CD4-positive, alpha-beta T cell (primary cell): ENCODE data around the gene DSG1. TPM values are rescaled to one million over a fixed set of nuclear protein-coding genes. Genes with fewer than 3 reads are reported as not detected.

Experiments
- ATAC-seq: fragments of 200-7000 bp; cut with Tn5 transposase; one replicate; pipeline ENCODE4 v1.10.0; 2022; ENCODE audit warnings: mild to moderate bottlenecking; ENCODE audit not compliant: poor library complexity
- CTCF ChIA-PET: fragments of 350-600 bp; sonication (Branson Sonifier 250); formaldehyde crosslinking; loops from one replicate; lab custom pipeline; 2021; ENCODE audit warnings: antibody characterized with exemption, inconsistent platforms; lab: Charles Lee
- POLR2A ChIA-PET: fragments of 350-600 bp; sonication (Branson Sonifier 250); formaldehyde crosslinking; loops from one replicate; lab custom pipeline; 2021; ENCODE audit warnings: antibody characterized with exemption, inconsistent platforms; lab: Charles Lee
- DNase-seq, 14 experiments: peaks; one replicate each; pipeline ENCODE4 v3.0.0-alpha.2; 2013 to 2020; ENCODE audit warnings: mixed read lengths in 2 of 14
- H3K27ac ChIP-seq, 2 donors: one replicate each; pipeline versions ENCODE4 v1.5.1 to v1.7.0; 2013; ENCODE audit warnings: low read length in 2 of 2, low read depth in 1 of 2, mild to moderate bottlenecking in 1 of 2
- H3K27me3 ChIP-seq, 2 experiments: 1 replicate in 1 of 2; 2 replicates in 1 of 2; pipeline versions ENCODE4 v1.6.1 to v1.7.0; 2013; ENCODE audit warnings: low read length in 2 of 2, control low read depth in 1 of 2, mild to moderate bottlenecking in 1 of 2, moderate library complexity in 1 of 2; ENCODE audit not compliant: insufficient read depth in 2 of 2, control insufficient read depth in 1 of 2
- H3K36me3 ChIP-seq: one replicate; pipeline ENCODE4 v1.6.1; 2013; ENCODE audit warnings: low read length, control low read depth; ENCODE audit not compliant: insufficient read depth
- H3K4me1 ChIP-seq: one replicate; pipeline ENCODE4 v1.6.1; 2013; ENCODE audit warnings: low read length, control low read depth; ENCODE audit not compliant: insufficient read depth
- H3K4me3 ChIP-seq: one replicate; pipeline ENCODE4 v1.5.1; 2013; ENCODE audit warnings: mild to moderate bottlenecking, low read length, moderate library complexity
- H3K9me3 ChIP-seq, 2 experiments: 1 replicate in 1 of 2; 2 replicates in 1 of 2; pipeline versions ENCODE4 v1.6.1 to v1.7.0; 2013; ENCODE audit warnings: low read length in 2 of 2, mild to moderate bottlenecking in 2 of 2, control low read depth in 1 of 2, moderate library complexity in 1 of 2; ENCODE audit not compliant: control insufficient read depth in 1 of 2, insufficient read depth in 1 of 2
- H3K27ac Mint-ChIP-seq: one replicate; pipeline ENCODE4 v1.8.0; 2020; ENCODE audit warnings: mixed read lengths
- H3K27me3 Mint-ChIP-seq: one replicate; pipeline ENCODE4 v1.8.0; 2021; ENCODE audit warnings: mixed read lengths
- H3K36me3 Mint-ChIP-seq: one replicate; pipeline ENCODE4 v1.8.0; 2021; ENCODE audit warnings: low read depth, mixed read lengths
- H3K4me1 Mint-ChIP-seq: one replicate; pipeline ENCODE4 v1.8.0; 2021; ENCODE audit warnings: low read depth, mixed read lengths
- H3K4me3 Mint-ChIP-seq: one replicate; pipeline ENCODE4 v1.8.0; 2020; ENCODE audit warnings: mild to moderate bottlenecking, mixed read lengths
- H3K9me3 Mint-ChIP-seq: one replicate; pipeline ENCODE4 v1.8.0; 2020; ENCODE audit warnings: mixed read lengths
- CTCF ChIP-seq: fragments of 200-600 bp; IDR thresholded peaks from one replicate; pipeline ENCODE4 v1.8.0; 2022; ENCODE audit warnings: antibody characterized with exemption, mild to moderate bottlenecking
- intact Hi-C, 2 experiments: fragments of 100-400 bp; cut with DNase I in 1 of 2; cut with micrococcal nuclease in 1 of 2; formaldehyde crosslinking; loops; one replicate each; pipeline versions ENCODE4 v1.15.1 to v1.9.0; 2023 to 2025; cut with DNase I, micrococcal nuclease
- total RNA-seq, 174 experiments: library from RNA in 2 of 174; stranded (reverse) in 2 of 174; gene quantifications; one replicate each; pipeline ENCODE4 v1.2.3 and lab custom pipeline; 2021 to 2026

Gene DSG1
- total RNA-seq, 2 experiments from 2014 or later = not detected

GRCh38 chr18:31303771-31304170, 14.2 kb upstream of the DSG1 start:
- Histone ChIP-seq H3K4me1 (no peaks in the 10 kb centered on the region), H3K27me3 (no peaks in the 10 kb centered on the region), H3K9me3 (peaks cover 0 to 5% of the 10 kb centered on the region in 2 experiments), H3K36me3 (no peaks in the 10 kb centered on the region), H3K4me3 (no peak overlapping the region), H3K27ac (no peak overlapping the region)
- no peaks in the 10 kb centered on the region for H3K27me3 Mint-ChIP-seq
- no peak overlapping the region for H3K4me3 Mint-ChIP-seq
- H3K9me3 Mint-ChIP-seq = no peaks in the 10 kb centered on the region
- ChIA-PET POLR2A (no interaction called here), CTCF (no interaction called here)
- intact Hi-C loops = no loop called here
- H3K27ac Mint-ChIP-seq = no peak overlapping the region
- no peak for DNase-seq
- no peaks in the 10 kb centered on the region for H3K4me1 Mint-ChIP-seq
- no peak for ATAC-seq
- H3K36me3 Mint-ChIP-seq = no peaks in the 10 kb centered on the region
- no peak for TF ChIP-seq CTCF

- H3K27me3 ChIP-seq = no peaks in the 10 kb centered on the region
- ChIA-PET CTCF (no interaction called here), POLR2A (no interaction called here)
- TF ChIP-seq CTCF = no peak
- H3K4me3 ChIP-seq = no peak overlapping the region
- DNase-seq (no peak), ATAC-seq (no peak)
- no peak overlapping the region for H3K27ac Mint-ChIP-seq
- H3K4me3 Mint-ChIP-seq = no peak overlapping the region
- H3K9me3 ChIP-seq = peaks cover 0 to 5% of the 10 kb centered on the region in 2 experiments
- H3K27ac ChIP-seq = no peak overlapping the region
- H3K27me3 Mint-ChIP-seq = no peaks in the 10 kb centered on the region
- H3K9me3 Mint-ChIP-seq = no peaks in the 10 kb centered on the region
- intact Hi-C loops = no loop called here
- no peaks in the 10 kb centered on the region for H3K36me3 ChIP-seq
- no peaks in the 10 kb centered on the region for H3K4me1 Mint-ChIP-seq
- H3K36me3 Mint-ChIP-seq = no peaks in the 10 kb centered on the region
- no peaks in the 10 kb centered on the region for H3K4me1 ChIP-seq
Observed at GRCh38 chr18:31309115-31309514, 8.8 kb upstream of the DSG1 start.

- ChIA-PET POLR2A (no interaction called here), CTCF (no interaction called here)
- Histone ChIP-seq H3K27ac (no peak overlapping the region), H3K36me3 (no peaks in the 10 kb centered on the region), H3K4me3 (no peak overlapping the region), H3K4me1 (no peaks in the 10 kb centered on the region), H3K27me3 (no peaks in the 10 kb centered on the region), H3K9me3 (no peaks in the 10 kb centered on the region)
- Mint-ChIP-seq H3K27ac (no peak overlapping the region), H3K4me3 (no peak overlapping the region), H3K9me3 (no peaks in the 10 kb centered on the region), H3K4me1 (no peaks in the 10 kb centered on the region), H3K36me3 (no peaks in the 10 kb centered on the region), H3K27me3 (no peaks in the 10 kb centered on the region)
- DNase-seq (no peak), ATAC-seq (no peak)
- intact Hi-C loops = no loop called here
- no peak for TF ChIP-seq CTCF
Observed at GRCh38 chr18:31316974-31317373, 986 bp upstream of the DSG1 start.
